NCI-H748 (cell line): ENCODE results near the gene BPTF.
A peak's percentile ranks its signal among the peaks of the same experiment; 100 is the strongest.
"Not testable (repeated sequence)": the region's sequence is repeated elsewhere in the genome, so short reads cannot be mapped to it uniquely, and the experiment has no call there.

Experiments
- DNase-seq: peaks from one replicate; lab custom pipeline; 2025; ENCODE audit not compliant: unreplicated experiment; lab: John Stamatoyannopoulos, UW

BPTF gene

GRCh38 chr17:67868176-67868575 is 42.9 kb downstream of the BPTF start:
- DNase-seq = no peak

- no peak for DNase-seq
Measured at GRCh38 chr17:67879662-67880061, 54.4 kb downstream of the BPTF start.

GRCh38 chr17:67881083-67881482 is 55.8 kb downstream of the BPTF start:
- DNase-seq = no peak

- DNase-seq = no peak
Measured at GRCh38 chr17:67884741-67885140, 59.4 kb downstream of the BPTF start.

GRCh38 chr17:67891481-67892119 is 66.3 kb downstream of the BPTF start:
- DNase-seq = no peak

DNA sequence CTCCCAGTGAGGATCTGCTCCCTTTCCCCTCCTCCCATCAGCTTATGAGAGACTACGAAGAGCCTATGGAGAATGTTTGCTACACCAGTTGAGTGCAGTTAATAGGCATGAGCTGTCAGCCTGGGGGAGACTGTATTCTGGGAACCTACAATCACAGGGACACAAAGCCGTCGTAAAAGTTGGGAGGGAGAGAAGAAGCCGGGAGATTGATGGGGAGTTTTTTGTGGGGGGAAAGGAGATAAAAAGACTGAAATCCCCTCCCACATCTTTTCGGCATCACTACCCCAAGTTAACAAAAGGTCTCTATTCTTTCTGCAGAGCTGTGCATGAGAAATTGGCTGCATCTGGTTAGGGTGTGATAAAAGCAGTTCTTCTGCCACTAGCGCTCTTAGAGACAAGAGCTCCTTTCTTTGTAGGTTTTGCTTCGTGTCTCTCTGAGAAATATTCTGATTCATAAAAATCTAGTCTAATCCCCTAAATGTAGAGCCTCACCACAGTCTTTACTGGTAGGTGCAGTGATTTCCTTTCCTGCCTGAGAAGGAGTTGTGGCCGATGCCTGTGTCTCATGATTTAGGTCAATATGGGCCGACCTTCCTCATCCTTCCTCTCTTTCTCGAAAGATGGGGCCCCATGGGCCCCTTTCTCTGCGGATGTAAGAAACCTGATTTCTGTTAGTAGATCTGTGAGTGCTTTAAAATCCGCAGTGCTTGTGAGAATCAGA is 77.4 kb downstream of the BPTF start:
- no peak for DNase-seq

GRCh38 chr17:67905298-67905697 is 80.0 kb downstream of the BPTF start:
- DNase-seq = not testable (repeated sequence)

GRCh38 chr17:67910117-67910803 is 85.0 kb downstream of the BPTF start:
- DNase-seq = not testable (repeated sequence)

- no peak for DNase-seq
Measured at GRCh38 chr17:67911059-67911782, 85.9 kb downstream of the BPTF start.

DNA sequence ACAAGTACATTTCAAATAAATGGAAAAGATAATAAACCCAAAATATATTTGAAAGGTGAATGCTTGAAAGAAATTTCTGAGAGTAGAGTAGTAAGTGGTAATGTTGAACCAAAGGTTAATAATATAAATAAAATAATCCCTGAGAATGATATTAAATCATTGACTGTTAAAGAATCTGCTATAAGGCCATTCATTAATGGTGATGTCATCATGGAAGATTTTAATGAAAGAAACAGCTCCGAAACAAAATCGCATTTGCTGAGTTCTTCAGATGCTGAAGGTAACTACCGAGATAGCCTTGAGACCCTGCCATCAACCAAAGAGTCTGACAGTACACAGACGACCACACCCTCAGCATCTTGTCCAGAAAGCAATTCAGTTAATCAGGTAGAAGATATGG is 86.8 kb downstream of the BPTF start:
- no peak for DNase-seq

GRCh38 chr17:67912656-67913055 is 87.4 kb downstream of the BPTF start:
- no peak for DNase-seq

- no peak for DNase-seq
Measured at GRCh38 chr17:67920212-67920611, 94.9 kb downstream of the BPTF start.

- no peak for DNase-seq
Measured at GRCh38 chr17:67922503-67922902, 97.2 kb downstream of the BPTF start.

DNA sequence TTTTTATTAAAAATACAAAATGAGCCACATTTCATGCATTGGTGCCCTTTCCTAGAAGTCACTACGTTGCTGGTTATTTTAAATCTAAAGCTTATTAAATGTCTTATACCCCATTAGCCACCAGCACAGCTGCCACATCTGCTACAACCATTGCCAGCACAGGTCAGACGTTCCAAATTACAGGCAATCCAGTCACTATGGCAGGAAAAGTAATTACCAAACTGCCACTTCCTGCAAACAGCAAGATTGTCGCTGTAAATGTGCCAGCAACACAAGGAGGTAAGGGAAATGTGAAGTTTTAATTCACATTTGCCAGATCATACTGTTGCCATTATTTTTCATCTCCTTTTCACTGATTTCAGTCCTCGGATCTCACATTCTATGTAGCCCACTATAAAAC is 103.5 kb downstream of the BPTF start:
- not testable (repeated sequence) for DNase-seq

- DNase-seq = no peak
Measured at GRCh38 chr17:67931227-67931626, 105.9 kb downstream of the BPTF start.

GRCh38 chr17:67942810-67943209 is 117.5 kb downstream of the BPTF start:
- peak; percentile 10 for DNase-seq

DNA sequence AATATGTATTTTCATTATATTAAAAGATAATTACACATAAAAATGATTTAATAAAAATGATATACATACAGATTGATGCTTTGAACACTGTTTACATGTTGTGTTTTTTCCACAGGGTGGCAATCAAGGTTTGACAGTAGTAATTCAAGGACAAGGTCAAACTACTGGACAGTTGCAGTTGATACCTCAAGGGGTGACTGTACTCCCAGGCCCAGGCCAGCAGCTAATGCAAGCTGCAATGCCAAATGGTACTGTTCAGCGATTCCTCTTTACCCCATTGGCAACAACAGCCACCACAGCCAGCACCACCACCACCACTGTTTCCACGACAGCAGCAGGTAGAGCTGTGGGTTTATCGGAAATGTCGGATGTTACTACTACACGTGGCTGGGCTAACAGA is 118.7 kb downstream of the BPTF start:
- DNase-seq = no peak

DNA sequence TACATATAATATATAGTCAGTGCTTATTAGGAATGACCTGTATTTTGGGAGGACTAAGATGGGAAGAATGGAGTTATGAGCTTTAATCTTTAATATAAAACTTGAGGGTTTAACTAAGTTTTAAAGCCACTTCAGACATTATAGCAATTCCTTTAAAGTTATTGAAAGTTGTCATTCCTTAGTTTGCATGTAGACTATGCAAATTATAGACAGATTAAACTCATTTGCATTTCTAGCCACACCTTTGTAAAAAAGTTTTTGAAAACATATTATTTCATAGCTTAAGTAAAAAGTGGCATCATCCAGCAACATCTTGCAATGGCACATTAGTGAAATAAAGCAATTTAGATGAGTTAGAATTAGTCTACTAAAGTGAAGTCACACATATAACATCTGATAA is 121.2 kb downstream of the BPTF start:
- no peak for DNase-seq

DNA sequence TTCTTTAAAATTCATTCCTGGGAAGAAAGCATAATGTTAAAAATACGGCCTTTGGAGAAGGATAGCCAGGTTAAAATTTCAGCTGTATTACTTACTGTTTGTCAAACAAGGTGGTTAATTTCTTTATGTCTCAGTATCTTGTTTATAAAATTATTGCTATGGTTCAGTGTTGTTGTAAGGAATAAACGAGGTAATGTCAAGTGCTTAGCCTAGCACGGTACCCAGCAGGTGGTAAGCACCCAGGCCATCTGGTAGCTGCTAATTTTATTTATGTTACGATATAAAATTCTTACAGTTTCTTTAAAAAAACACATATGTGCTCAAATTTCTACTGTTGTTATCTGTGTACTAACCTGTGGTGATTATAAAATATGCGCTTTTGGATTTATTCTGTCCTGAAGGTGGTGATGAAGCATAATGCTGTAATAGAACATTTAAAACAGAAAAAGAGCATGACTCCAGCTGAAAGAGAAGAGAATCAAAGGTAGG is 122.1 kb downstream of the BPTF start:
- no peak for DNase-seq

DNA sequence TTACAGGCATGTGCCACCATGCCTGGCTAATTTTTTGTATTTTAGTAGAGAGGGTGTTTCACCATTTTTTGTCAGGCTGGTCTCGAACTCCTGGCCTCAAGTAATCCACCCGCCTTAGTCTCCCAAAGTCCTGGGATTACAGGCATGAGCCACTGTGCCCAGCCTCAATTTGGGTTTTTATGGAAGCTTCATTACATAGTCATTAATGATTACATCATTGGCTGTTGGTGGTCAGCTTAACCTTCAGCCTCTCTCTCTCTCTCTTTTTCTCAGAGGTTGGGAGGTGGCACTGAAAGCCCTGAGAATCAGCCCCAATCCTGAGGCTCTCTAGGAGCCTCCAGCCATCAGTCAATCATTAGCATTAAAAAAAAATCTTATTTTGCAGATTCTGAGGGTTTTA is 125.6 kb downstream of the BPTF start:
- DNase-seq = no peak

DNA sequence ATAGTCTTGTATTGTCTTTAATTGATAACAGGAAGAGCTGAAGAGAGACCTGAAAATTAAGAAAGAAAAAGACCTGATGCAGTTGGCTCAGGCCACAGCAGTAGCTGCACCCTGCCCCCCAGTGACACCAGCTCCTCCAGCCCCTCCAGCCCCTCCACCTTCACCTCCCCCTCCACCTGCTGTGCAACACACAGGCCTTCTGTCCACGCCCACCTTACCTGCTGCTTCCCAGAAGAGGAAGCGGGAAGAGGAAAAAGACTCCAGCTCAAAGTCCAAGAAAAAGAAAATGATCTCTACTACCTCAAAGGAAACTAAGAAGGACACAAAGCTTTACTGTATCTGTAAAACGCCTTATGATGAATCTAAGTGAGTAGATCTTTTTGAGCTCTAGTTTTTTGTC is 134.2 kb downstream of the BPTF start:
- DNase-seq = no peak
